Measurements from ENCODE around the gene NFE2L3.

- TF ChIP-seq, protein P1, sequence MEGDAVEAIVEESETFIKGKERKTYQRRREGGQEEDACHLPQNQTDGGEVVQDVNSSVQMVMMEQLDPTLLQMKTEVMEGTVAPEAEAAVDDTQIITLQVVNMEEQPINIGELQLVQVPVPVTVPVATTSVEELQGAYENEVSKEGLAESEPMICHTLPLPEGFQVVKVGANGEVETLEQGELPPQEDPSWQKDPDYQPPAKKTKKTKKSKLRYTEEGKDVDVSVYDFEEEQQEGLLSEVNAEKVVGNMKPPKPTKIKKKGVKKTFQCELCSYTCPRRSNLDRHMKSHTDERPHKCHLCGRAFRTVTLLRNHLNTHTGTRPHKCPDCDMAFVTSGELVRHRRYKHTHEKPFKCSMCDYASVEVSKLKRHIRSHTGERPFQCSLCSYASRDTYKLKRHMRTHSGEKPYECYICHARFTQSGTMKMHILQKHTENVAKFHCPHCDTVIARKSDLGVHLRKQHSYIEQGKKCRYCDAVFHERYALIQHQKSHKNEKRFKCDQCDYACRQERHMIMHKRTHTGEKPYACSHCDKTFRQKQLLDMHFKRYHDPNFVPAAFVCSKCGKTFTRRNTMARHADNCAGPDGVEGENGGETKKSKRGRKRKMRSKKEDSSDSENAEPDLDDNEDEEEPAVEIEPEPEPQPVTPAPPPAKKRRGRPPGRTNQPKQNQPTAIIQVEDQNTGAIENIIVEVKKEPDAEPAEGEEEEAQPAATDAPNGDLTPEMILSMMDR (IDR thresholded peaks at IDR 0.05; ENCODE audit: borderline replicate concordance, extremely low read depth, low read length, poor library complexity, severe bottlenecking): no peak
- no peak for TF ChIP-seq EZH2 (IDR thresholded peaks at IDR 0.05; ENCODE audit: borderline replicate concordance, low read depth, low read length, severe bottlenecking)
Observed at GRCh38 chr7:26195867-26196657, 44.1 kb downstream of the NFE2L3 start.

Data from DND-41 (cell line).